KOPT-K1 (cell line): ENCODE data around the gene NTN1.
"Not testable (repeated sequence)": the region's sequence is repeated elsewhere in the genome, so short reads cannot be mapped to it uniquely, and the experiment has no call there.

Source experiments
- H3K27ac ChIP-seq: fragments of 200-600 bp; sonication (generic); 2 replicates; pipeline ENCODE4 v1.5.1; 2016; ENCODE audit warnings: antibody characterized with exemption, mild to moderate bottlenecking, low read depth, low read length; ENCODE audit not compliant: poor library complexity, severe bottlenecking
- H3K36me3 ChIP-seq: fragments of 200-600 bp; sonication (generic); 2 replicates; pipeline ENCODE4 v1.5.1; 2017; ENCODE audit warnings: antibody characterized with exemption, mild to moderate bottlenecking, low read length, moderate library complexity; ENCODE audit not compliant: insufficient read depth
- H3K9me3 ChIP-seq: fragments of 200-600 bp; sonication (generic); 2 replicates; pipeline ENCODE4 v1.5.1; 2017; ENCODE audit warnings: antibody characterized with exemption, low read length, mild to moderate bottlenecking; ENCODE audit not compliant: insufficient read depth, poor library complexity, severe bottlenecking

Gene NTN1

DNA sequence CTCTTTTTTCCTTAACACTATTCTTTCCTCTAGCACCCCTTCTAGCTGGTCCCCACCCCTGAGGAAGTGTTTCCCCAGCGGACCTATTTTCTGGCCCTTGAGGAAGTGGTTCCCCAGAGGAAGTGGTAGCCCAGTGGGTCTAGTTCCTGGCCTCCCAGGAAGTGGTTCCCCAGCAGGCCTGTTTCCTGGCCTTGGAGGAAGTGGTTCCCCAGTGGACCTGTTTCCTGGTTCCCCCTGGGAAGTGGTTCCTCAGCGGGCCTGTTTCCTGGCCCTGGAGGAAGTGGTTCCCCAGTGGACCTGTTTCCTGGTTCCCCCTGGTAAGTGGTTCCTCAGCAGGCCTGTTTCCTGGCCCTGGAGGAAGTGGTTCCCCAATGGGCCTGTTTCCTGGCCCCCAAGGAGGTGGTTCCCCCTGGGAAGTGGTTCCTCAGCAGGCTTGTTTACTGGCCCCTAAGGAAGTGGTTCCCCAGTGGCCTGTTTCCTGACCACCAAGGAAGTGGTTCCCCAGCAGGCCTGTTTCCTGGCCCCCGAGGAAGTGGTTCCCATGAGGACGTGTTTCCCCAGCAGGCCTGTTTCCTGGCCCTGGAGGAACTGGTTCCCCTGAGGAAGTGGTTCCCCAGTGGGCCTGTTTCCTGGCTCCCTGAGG lies 58.3 kb downstream of the NTN1 start:
- Histone ChIP-seq H3K9me3 (no peaks in the 10 kb centered on the region), H3K27ac (no peak overlapping the region), H3K36me3 (no peaks in the 10 kb centered on the region)

DNA sequence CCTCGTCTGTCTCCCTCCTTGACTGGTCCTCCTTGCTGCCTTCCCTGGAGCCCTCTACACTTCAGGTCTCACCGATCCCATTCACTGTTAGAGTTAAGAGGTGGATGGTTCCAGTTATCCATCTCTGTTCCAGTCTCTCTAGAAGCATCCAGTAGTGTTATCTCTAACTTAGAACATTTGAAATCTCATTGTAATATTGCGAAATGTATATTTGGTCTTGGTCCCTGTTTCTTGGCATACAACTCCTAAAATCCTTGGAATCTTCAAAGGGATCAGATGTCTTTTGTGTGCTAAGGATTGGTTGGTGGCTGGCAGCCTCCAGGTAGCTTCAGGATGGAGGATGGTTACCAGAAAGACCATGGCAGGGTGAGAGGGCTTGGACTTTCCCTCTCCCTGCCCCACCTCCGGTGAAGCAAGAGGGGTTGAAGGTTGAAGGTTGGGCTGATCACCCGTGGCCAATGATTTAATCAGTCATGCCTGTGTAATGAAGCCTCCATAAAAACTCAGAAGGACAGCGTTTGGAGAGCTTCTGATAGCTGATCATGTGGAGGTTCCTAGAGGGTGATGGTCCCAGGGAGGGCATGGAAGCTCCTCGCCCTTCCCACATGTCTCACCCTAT lies 59.1 kb downstream of the NTN1 start:
- Histone ChIP-seq H3K36me3 (no peaks in the 10 kb centered on the region), H3K9me3 (no peaks in the 10 kb centered on the region), H3K27ac (no peak overlapping the region)

DNA sequence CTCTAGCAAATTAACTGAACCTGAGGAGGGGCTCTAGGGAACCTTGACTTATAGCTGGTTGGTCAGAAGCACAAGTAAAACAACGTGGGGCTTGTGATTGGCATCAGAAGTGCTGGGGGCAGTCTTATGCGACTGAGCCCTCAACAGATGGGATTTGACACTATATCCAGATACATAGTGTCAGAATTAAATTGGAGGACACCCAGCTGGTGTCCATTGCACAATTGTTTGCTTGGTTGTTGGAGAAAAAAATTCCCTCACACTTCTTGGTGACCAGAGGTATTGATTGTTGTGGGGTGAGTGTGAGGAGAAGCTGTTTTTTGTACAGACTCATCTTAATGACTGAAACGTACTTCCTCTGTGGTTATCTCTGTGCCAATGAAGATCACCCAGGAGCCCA lies 59.7 kb downstream of the NTN1 start:
- no peaks in the 10 kb centered on the region for H3K9me3 ChIP-seq
- H3K36me3 ChIP-seq, result no peaks in the 10 kb centered on the region
- no peak overlapping the region for H3K27ac ChIP-seq

DNA sequence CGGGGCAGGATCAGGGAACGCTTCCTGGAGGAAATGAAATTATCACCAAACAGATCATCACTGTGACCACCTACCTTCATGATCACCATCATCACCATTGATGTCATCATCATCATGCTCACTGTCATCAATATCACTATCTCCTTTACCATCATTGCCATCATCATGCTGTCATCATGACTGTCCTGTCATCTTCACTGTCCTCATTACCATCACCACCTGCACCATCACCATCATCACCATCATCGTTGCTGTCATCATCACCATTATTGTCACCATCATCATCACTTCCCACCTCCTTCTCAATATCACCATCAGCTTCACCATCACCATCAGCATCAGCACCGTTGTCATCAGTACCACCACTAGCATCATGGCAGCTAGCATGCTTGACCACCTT lies 65.3 kb downstream of the NTN1 start:
- Histone ChIP-seq H3K27ac (no peak overlapping the region), H3K36me3 (no peaks in the 10 kb centered on the region), H3K9me3 (no peaks in the 10 kb centered on the region)

DNA sequence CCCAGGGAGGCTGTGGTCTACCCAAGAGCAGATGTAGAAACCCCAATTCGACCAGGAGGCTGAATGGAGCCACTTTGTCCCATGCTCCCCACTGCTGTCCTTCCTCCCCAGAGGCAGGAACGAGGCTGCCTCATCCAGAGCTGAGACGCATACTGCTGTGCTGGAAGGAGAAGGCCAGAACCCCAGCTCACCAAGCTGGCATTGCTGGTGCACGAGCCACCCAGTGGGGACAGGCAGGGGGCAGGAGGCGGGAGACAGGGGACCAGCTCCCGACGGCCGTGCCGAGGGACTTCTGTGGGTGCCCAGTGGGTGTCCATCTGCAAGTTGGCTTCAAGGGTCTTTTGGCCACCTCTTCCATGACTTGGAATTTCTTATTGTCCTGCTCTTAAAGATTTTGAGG lies 66.6 kb downstream of the NTN1 start:
- H3K36me3 ChIP-seq, result no peaks in the 10 kb centered on the region
- no peaks in the 10 kb centered on the region for H3K9me3 ChIP-seq
- no peak overlapping the region for H3K27ac ChIP-seq

DNA sequence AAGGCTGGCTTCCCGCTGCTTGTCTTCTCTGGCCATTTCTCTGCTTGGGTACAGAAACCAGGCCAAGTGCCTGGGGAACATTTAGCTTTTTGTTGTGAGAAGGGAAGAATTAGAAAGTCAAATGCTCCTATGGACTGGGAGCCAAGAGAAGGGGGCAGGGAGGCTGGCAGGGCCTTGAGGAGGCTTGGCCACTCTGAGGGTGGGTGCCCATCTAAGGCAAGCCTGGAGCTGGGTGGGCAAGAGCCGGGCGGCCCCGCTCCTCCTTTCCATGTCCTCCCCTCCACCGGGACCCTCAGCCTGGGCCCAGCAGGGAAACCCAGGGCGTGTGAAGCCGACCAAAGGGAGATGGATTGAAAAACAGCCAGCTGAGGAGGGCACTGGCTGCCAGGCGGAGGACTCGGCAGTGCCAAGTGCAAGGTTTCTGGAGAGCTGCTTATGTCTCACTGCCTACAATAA lies 69.4 kb downstream of the NTN1 start:
- H3K36me3 ChIP-seq, result no peaks in the 10 kb centered on the region
- H3K9me3 ChIP-seq, result no peaks in the 10 kb centered on the region
- no peak overlapping the region for H3K27ac ChIP-seq

DNA sequence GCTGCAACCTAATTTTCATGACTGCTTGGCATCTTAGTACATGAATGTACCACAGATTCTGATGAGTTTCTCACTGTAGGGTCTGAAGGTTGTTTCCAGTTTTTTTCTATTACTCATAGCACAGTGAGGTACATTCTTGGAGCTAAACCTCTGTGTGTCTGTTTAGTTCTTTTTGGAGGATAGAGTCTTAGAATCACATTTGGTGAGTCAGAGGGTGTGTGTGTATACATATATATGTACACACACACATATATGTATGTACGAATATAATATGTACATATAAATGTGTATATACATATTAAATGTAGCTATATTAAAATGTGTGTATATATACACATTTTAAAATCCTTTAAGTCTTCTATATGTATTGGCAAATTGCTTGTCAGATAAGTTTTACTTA lies 72.9 kb downstream of the NTN1 start:
- Histone ChIP-seq H3K36me3 (no peaks in the 10 kb centered on the region), H3K9me3 (no peaks in the 10 kb centered on the region), H3K27ac (no peak overlapping the region)

DNA sequence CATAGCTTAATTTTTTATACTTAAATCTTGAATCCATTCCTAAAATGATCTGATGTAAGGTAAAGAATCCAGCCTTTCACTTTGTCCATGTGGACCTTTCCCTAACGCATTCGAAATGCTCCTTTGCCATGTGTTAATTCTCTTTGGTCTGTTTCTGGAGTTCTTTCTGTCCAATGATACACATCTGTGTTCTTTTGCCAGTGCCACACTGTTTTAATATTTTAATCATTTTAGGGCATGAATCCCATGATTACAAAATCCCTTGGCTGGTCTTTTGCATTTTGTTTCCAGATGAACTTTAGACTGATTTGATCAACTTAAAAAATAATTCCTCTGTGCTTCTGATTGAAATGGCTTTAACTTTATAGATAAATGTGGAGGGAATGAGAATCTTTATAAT lies 74.1 kb downstream of the NTN1 start:
- H3K9me3 ChIP-seq, result no peaks in the 10 kb centered on the region
- H3K27ac ChIP-seq, result no peak overlapping the region
- no peaks in the 10 kb centered on the region for H3K36me3 ChIP-seq

DNA sequence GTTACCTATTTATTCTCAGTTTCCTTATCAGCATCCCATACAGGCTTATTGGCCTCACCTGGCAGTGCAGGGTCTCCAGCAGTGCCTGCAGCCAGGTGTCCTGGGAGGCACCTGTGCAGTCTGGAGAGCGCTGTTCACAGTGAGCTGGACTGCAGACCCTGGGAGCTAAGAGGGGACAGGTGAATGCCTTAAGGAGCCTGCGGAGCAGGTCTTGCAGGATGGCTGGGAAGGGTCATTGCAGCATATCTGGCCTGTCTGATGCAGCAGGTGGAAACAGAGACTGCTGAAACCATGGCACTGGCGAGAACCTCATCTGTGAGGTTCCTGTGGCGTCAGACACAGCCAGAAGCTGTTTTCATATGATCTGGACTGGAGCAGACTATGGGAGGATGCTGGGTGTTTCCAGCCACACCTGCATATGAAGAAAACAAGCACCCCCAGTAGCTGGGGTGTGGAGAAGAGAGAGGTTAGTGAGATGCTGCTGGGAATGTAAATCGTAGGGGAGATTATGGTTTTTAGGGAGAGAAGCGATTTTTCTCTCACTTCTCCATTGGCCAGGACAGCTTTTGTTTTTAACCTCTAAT lies 77.0 kb downstream of the NTN1 start:
- Histone ChIP-seq H3K27ac (no peak overlapping the region), H3K36me3 (no peaks in the 10 kb centered on the region), H3K9me3 (peaks cover 11% of the 10 kb centered on the region)

DNA sequence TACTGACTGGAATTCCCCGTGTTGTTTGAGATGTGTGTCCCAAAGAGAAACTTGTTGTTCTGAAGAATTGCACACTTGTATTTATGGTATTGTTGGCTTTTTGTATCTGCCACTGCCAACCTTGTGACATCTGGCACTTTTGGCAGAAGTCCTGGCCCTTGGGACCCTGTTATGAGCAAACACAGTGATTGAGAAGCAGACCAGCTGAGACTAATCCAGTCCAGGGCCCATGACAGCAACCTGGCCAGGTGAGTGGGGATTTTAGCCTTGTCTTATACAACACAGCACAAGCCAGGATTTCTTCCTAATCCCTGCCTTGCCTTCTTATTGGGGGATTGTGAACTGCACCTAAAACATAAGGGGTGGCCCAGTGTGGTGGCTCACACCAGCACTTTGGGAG lies 80.0 kb downstream of the NTN1 start:
- no peaks in the 10 kb centered on the region for H3K36me3 ChIP-seq
- peaks cover 11% of the 10 kb centered on the region for H3K9me3 ChIP-seq
- no peak overlapping the region for H3K27ac ChIP-seq

DNA sequence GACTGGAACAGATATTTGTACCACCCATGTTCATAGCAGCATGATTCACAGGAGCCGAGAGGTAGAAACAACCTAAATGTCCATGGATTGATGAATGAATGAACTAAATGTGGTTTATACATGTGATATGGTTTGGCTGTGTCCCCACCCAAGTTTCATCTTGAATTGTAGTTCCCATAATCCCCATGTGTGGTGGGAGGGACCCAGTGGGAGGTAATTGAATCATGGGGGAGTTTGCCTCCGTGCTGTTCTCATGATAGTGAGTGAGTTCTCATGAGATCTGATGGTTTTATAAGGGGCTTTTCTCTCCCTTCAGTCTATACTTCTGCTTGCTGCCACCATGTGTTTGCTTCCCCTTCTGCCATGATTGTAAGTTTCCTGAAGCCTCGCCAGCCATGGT lies 81.9 kb downstream of the NTN1 start:
- H3K9me3 ChIP-seq, result peaks cover 11% of the 10 kb centered on the region
- not testable (repeated sequence) for H3K36me3 ChIP-seq, H3K27ac ChIP-seq

DNA sequence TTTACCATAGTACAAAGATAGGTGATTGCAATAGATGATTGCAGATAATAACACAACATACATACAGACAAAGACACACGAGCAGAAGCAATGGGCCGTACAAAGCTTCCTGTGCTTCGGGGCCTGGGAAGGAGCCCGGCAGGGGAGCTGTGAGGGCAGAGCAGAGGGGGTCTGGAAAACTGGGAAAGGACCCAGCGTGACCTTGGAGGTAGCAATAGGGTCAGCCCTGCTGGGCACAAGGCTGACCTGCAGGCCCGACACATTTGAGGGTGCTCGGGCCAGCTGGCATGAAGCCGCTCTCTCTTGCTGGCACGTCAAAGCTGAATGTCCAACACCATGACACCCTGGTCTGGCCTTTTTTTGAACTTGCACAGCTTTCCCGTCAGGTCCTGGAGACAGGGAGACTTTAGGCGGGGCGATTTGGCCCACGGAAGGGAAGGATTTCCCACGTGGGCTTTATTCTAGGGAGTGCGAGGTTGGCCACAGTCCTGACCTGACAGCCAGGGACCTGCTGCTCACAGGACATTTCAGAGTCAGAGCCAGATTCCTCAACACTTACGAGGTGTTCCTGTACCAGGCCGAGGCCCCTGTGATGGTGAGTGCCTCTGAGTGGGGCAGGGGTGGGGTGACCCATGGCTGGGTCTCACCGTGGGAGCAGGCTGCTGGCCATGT lies 83.2 kb downstream of the NTN1 start:
- Histone ChIP-seq H3K27ac (no peak overlapping the region), H3K36me3 (no peaks in the 10 kb centered on the region), H3K9me3 (peaks cover 11% of the 10 kb centered on the region)

DNA sequence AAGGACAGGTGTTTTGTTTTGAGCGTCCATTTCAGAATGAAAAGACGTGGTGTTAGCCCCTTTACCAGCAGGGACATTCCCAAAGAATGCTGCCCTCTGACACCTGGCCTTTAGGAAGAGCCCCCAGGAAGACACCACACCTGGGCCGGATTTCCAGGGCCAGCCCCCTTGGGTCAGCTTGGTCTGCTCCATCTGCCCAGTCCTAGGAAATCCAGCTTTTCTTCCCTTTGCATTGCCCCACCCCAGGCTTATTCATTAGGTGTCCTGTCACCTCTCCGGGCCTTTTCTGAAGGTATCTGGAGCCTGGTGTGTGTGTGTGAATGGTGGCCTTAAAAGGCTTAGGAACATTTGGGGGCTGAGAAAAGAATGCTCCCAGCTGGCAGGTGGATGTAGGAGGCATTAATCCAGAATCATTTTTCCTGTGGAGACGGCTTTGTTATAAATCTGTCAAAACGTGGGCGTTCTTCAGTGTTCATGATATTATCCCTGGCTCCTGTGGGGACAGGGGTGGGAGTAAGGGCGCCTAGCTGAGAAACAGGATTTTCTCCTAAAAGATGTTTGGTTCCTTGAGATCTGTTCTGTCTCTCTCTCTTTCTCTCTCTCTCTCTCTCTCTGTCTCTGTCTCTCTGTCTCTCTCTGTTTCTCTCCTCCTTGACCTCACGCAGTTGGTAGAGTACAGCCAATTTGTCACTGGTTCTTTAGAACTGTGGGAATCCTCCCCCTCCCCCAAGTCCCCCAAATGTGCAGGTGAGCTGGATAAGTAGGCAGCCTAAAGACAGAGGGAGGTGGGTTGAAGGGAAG lies 84.0 kb downstream of the NTN1 start:
- Histone ChIP-seq H3K27ac (no peak overlapping the region), H3K9me3 (peaks cover 11% of the 10 kb centered on the region), H3K36me3 (no peaks in the 10 kb centered on the region)

DNA sequence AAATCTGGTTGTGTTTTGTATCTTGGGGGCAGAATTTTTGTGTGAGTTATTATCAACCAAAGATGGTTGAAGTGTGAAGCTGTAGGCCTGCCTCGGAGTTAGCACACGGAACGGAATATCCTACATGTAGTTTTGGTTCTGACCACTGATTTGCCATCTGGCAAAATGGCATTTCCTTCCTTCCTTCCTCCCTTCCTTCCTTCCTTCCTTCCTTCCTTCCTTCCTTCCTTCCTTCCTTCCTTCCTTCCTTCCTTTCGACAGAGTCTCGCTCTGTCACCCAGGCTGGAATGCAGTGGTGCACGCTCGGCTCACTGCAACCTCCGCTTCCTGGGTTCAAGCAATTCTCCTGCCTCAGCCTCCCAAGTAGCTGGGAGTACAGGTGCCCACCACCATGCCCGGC lies 85.0 kb downstream of the NTN1 start:
- H3K27ac ChIP-seq, H3K36me3 ChIP-seq: not testable (repeated sequence)
- peaks cover 11% of the 10 kb centered on the region for H3K9me3 ChIP-seq

DNA sequence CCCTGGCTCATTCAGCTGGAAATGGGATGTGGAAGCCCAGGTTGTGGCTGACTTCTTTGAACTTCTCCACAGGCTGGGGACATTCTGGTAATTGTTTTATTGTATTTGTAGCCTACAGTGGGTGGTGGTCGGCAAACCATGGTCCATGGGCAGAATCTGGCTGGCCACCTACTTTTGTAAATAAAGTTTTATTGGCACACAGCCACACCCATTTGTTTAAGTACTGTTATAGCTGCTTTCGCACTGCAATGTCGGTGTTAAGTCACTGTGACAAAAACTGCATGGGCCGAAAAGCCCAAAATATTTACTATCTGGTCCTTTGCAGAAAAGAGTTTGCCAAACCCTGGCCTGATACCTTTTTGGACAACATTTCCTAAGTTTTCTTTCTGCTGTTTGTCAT lies 86.2 kb downstream of the NTN1 start:
- H3K27ac ChIP-seq, result no peak overlapping the region
- no peaks in the 10 kb centered on the region for H3K9me3 ChIP-seq
- no peaks in the 10 kb centered on the region for H3K36me3 ChIP-seq
